BJ (cell line): Measurements from ENCODE around the gene WDR7. TPM values are rescaled to one million over a fixed set of nuclear protein-coding genes. Genes with fewer than 3 reads are reported as not detected.

Experiments
- CTCF ChIA-PET: fragments of 350-600 bp; formaldehyde crosslinking; extraction: SDS; loops from one replicate; lab custom pipeline; 2021; ENCODE audit warnings: antibody characterized with exemption, inconsistent platforms; lab: Yijun Ruan, JAX
- POLR2A ChIA-PET: fragments of 300-600 bp; sonication (Branson Sonifier 250); formaldehyde crosslinking; extraction: SDS; loops from one replicate; lab custom pipeline; 2021; ENCODE audit warnings: antibody characterized with exemption; lab: Charles Lee
- DNase-seq: peaks from one replicate; pipeline ENCODE4 v3.0.0-alpha.2; 2011; ENCODE audit warnings: low read depth
- H3K27me3 ChIP-seq: 2 replicates; pipeline ENCODE4 v1.6.0; 2011; ENCODE audit warnings: low read length; ENCODE audit not compliant: control insufficient read depth, insufficient read depth
- H3K36me3 ChIP-seq: 2 replicates; pipeline ENCODE4 v1.5.1; 2011; ENCODE audit warnings: low read length; ENCODE audit not compliant: control insufficient read depth, insufficient read depth
- H3K4me3 ChIP-seq: 2 replicates; pipeline ENCODE4 v1.5.1; 2011; ENCODE audit warnings: low read depth, mild to moderate bottlenecking, control low read depth, low read length
- polyA plus RNA-seq: library from polyadenylated mRNA; depleted of rRNA; stranded (reverse); fragments of >200 nt; gene quantifications from 2 replicates; pipeline ENCODE4 v1.2.3, GENCODE V29; 2011
- TF ChIP-seq, protein P1 (sequence below): IDR thresholded peaks from 2 replicates; pipeline ENCODE4 v1.5.1; 2011; ENCODE audit warnings: low read depth, mild to moderate bottlenecking, control low read depth, inconsistent platforms, low read length, moderate library complexity; ENCODE audit not compliant: insufficient read depth

The WDR7 gene
- polyA plus RNA-seq, 1 experiment: 9.7 TPM

DNA sequence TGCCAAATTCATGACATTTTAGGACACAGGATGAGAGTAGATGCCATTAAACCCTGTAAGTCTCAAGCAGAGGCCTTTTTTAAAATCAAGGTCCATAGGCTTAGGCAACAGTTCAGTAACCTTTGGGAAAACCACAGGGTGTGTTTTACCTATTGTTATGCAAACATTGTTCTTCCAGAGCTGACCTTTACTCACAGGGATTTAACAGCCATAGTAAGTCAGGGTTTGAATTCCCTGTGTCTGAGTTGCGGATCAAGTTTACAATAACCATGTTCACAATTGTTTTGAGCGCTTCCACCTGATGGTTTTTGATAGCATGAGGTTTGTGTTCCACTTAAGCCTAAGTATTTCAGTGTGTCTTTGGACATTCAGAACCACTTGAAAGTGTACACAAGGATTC is 335.7 kb downstream of the WDR7 start:
- POLR2A ChIA-PET: no interaction called here
- Histone ChIP-seq H3K36me3 (no peaks in the 10 kb centered on the region), H3K4me3 (no peak overlapping the region), H3K27me3 (no peaks in the 10 kb centered on the region)
- CTCF ChIA-PET: interaction anchor here (1.1 kb wide), 1 partner anchor 117 kb away, joined by 3 read pairs; no protein-coding TSS in a partner anchor
- no peak for DNase-seq
- TF ChIP-seq, protein P1, sequence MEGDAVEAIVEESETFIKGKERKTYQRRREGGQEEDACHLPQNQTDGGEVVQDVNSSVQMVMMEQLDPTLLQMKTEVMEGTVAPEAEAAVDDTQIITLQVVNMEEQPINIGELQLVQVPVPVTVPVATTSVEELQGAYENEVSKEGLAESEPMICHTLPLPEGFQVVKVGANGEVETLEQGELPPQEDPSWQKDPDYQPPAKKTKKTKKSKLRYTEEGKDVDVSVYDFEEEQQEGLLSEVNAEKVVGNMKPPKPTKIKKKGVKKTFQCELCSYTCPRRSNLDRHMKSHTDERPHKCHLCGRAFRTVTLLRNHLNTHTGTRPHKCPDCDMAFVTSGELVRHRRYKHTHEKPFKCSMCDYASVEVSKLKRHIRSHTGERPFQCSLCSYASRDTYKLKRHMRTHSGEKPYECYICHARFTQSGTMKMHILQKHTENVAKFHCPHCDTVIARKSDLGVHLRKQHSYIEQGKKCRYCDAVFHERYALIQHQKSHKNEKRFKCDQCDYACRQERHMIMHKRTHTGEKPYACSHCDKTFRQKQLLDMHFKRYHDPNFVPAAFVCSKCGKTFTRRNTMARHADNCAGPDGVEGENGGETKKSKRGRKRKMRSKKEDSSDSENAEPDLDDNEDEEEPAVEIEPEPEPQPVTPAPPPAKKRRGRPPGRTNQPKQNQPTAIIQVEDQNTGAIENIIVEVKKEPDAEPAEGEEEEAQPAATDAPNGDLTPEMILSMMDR: no peak

DNA sequence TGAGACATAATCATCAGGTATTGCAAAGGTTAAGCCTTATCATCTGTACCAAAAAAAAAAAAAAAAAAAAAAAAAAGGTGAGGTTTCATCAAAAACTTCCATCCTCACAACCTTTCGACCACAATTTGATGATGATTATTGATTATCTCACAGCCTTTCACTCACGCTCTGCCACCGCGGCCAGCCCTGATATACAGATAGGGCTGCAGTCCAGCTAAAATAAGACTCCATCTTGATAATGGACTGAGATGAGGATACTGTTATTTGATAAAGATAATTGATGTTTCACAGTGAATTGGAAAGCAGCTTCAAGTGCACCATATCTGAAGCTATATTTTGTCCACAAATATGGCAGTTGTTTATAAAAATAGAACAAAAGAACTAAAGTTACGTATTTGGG is 336.1 kb downstream of the WDR7 start:
- TF ChIP-seq, protein P1: no peak
- ChIA-PET CTCF (interaction anchor here (1.1 kb wide), 1 partner anchor 118 kb away, joined by 3 read pairs; no protein-coding TSS in a partner anchor), POLR2A (no interaction called here)
- DNase-seq: no peak
- Histone ChIP-seq H3K4me3 (no peak overlapping the region), H3K27me3 (no peaks in the 10 kb centered on the region), H3K36me3 (no peaks in the 10 kb centered on the region)

DNA sequence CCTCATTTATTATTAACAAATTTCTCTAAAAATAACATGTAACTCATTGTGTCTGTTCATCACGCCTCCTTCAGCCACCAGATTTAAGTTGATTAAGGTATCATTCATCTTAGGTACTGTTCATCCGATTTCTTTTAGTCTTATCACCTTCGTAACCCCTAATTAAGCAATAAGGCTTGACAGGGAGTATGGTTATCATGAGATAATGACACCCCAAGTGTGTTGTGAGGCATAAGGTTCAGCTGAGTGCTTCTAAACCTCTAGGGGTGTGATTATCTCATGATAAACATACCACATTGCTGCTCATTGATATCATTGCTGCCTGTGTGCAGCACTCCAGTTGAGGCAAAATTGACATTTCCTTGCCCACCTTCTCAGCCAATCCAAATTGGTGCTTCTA is 336.9 kb downstream of the WDR7 start:
- POLR2A ChIA-PET: no interaction called here

DNA sequence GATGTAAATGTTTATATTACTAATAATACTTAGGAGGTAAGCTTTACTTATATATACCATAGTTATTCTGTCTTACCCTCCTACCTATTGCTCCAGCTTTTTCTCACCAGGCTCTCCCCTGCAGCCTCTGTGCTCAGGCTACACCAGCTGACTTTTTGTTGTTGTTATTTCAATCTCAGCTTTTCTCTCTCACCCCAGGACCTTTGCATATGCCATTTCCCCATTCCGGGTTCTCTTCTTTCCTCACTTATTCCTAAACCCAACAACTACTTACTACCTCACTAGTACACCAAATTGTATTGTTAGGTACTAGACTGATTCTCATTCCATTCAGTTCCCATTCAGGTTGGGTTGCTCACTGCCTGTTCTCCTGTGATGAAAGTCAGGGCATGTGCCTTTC is 339.5 kb downstream of the WDR7 start:
- TF ChIP-seq, protein P1: no peak
- H3K36me3 ChIP-seq: no peaks in the 10 kb centered on the region
- H3K27me3 ChIP-seq: no peaks in the 10 kb centered on the region
- POLR2A ChIA-PET: no interaction called here
- no peak overlapping the region for H3K4me3 ChIP-seq
- DNase-seq: no peak
- CTCF ChIA-PET: no interaction called here

More for the DNA sequence above, 336.9 kb downstream of the WDR7 start:
- TF ChIP-seq, protein P1: no peak
- Histone ChIP-seq H3K36me3 (no peaks in the 10 kb centered on the region), H3K27me3 (no peaks in the 10 kb centered on the region), H3K4me3 (no peak overlapping the region)
- DNase-seq: no peak
- CTCF ChIA-PET: no interaction called here

DNA sequence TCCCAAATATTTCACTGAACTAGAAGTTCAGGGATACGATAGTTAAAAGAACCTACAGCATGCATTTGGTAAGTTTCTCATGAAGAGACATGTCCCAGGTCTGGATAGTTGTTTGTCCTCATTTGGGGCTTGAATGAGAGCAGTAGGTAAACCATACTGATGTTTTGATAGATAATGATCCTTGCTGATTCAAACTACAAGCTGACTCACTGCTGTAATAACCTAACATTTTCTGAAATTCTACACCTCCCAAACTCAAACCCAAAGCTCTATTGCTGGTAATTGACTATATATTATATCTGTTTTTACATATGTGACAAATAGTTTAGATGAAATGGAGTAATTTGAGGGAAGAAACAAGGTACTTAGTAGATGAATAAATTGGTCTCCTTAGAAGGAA is 341.6 kb downstream of the WDR7 start:
- no peak overlapping the region for H3K4me3 ChIP-seq
- no peaks in the 10 kb centered on the region for H3K36me3 ChIP-seq
- no peaks in the 10 kb centered on the region for H3K27me3 ChIP-seq
- CTCF ChIA-PET: no interaction called here
- POLR2A ChIA-PET: interaction anchor here (0.5 kb wide), 1 partner anchor 21 kb away, joined by 4 read pairs; no protein-coding TSS in a partner anchor
- TF ChIP-seq, protein P1: no peak
- DNase-seq: no peak
